Right atrium auricular region (tissue), 2 donors: ENCODE results near the gene ACSM2B. TPM values are rescaled to one million over a fixed set of nuclear protein-coding genes. Genes with fewer than 3 reads are reported as not detected.
"Not testable (repeated sequence)": the region's sequence is repeated elsewhere in the genome, so short reads cannot be mapped to it uniquely, and the experiment has no call there.

Experiments used
- DNase-seq: peaks from one replicate; pipeline ENCODE4 v3.0.0-alpha.2; 2019; ENCODE audit warnings: low spot score
- H3K27ac ChIP-seq, 2 donors: fragments of 200-600 bp; sonication (generic); 1 replicate in 1 of 2; 2 replicates in 1 of 2; pipeline ENCODE4 v1.5.1; 2016 to 2019
- H3K27me3 ChIP-seq, 2 donors: fragments of 200-600 bp; sonication (generic); one replicate each; pipeline versions ENCODE4 v1.5.1 to v1.6.0; 2017 to 2019
- H3K36me3 ChIP-seq: fragments of 200-600 bp; sonication (generic); one replicate; pipeline ENCODE4 v1.5.1; 2016
- H3K4me1 ChIP-seq, 2 donors: fragments of 200-600 bp; sonication (generic); one replicate each; pipeline versions ENCODE4 v1.5.1 to v1.6.0; 2017 to 2019
- H3K4me3 ChIP-seq, 2 donors: fragments of 200-600 bp; sonication (generic); 1 replicate in 1 of 2; 2 replicates in 1 of 2; pipeline ENCODE4 v1.5.1; 2017 to 2019; ENCODE audit warnings: mild to moderate bottlenecking in 1 of 2, moderate library complexity in 1 of 2
- H3K9me3 ChIP-seq, 2 donors: fragments of 200-600 bp; sonication (generic); one replicate each; pipeline ENCODE4 v1.5.1; 2019
- total RNA-seq, 2 donors: library from RNA; depleted of rRNA; stranded (reverse); fragments of >200 nt; gene quantifications; one replicate each; pipeline ENCODE4 v1.1.0, GENCODE V29; 2016
- TF ChIP-seq, protein P1 (sequence below), 2 donors: fragments of 200-600 bp; sonication (generic); IDR thresholded peaks; one replicate each; pipeline ENCODE4 v1.5.1; 2019; ENCODE audit warnings: antibody characterized with exemption in 2 of 2

ACSM2B gene
- total RNA-seq, 2 donors from 2014 or later, result not detected

- H3K27ac ChIP-seq, result no peak overlapping the region
Observed at GRCh38 chr16:20517149-20517548, 59.0 kb downstream of the ACSM2B start.

DNA sequence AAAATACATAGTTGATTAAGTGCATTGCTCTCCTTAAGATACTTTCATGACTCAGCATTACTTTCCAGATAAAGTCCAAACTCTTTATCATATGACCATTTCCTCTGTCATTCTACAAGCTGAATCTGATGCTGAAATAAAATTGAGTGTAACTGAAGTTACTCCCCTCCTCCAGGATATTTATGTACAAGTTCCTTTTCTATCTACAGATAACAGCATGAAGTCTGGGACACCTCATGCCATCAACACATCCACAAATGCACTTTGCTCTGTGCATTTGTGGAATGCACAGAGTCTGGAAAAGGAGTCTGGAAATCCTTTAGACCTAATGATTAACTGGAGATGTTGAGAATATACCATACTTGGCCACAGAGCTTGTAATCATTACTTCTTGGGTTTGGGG, 60.5 kb downstream of the ACSM2B start:
- Histone ChIP-seq H3K4me1 (no peaks in the 10 kb centered on the region), H3K27me3 (no peaks in the 10 kb centered on the region), H3K4me3 (no peak overlapping the region), H3K9me3 (no peaks in the 10 kb centered on the region), H3K27ac (no peak overlapping the region), H3K36me3 (no peaks in the 10 kb centered on the region)
- no peak for DNase-seq
- TF ChIP-seq, protein P1, sequence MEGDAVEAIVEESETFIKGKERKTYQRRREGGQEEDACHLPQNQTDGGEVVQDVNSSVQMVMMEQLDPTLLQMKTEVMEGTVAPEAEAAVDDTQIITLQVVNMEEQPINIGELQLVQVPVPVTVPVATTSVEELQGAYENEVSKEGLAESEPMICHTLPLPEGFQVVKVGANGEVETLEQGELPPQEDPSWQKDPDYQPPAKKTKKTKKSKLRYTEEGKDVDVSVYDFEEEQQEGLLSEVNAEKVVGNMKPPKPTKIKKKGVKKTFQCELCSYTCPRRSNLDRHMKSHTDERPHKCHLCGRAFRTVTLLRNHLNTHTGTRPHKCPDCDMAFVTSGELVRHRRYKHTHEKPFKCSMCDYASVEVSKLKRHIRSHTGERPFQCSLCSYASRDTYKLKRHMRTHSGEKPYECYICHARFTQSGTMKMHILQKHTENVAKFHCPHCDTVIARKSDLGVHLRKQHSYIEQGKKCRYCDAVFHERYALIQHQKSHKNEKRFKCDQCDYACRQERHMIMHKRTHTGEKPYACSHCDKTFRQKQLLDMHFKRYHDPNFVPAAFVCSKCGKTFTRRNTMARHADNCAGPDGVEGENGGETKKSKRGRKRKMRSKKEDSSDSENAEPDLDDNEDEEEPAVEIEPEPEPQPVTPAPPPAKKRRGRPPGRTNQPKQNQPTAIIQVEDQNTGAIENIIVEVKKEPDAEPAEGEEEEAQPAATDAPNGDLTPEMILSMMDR (IDR thresholded peaks at IDR 0.05), result no peak

More at GRCh38 chr16:20517149-20517548, 59.0 kb downstream of the ACSM2B start:
- Histone ChIP-seq H3K4me1 (no peaks in the 10 kb centered on the region), H3K9me3 (no peaks in the 10 kb centered on the region), H3K36me3 (no peaks in the 10 kb centered on the region), H3K4me3 (no peak overlapping the region), H3K27me3 (no peaks in the 10 kb centered on the region)
- TF ChIP-seq, protein P1 (IDR thresholded peaks at IDR 0.05), result no peak
- no peak for DNase-seq

DNA sequence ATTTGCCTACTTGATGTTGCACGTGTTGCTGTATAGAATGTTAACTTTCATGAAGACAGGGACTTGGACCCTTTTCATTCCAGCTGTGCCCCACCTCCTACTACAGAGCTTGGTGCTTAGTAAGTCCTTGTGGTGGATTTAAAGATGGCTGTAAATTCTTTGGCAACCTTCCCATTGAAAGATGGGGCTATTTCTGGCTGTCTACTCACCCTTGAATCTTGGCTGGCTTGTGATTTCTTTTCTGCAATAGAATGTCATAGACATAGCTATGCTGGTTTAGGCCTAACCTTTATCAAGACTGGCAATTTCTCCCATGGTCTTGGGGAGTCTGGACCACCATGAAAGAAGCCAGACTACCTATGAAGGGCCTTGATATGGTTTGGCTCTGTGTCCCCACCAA, 65.8 kb downstream of the ACSM2B start:
- Histone ChIP-seq H3K4me3 (no peak overlapping the region), H3K27ac (no peak overlapping the region), H3K9me3 (peaks cover 0 to 15% of the 10 kb centered on the region in 2 donors), H3K4me1 (no peaks in the 10 kb centered on the region), H3K27me3 (no peaks in the 10 kb centered on the region), H3K36me3 (no peaks in the 10 kb centered on the region)
- TF ChIP-seq, protein P1 (IDR thresholded peaks at IDR 0.05), result no peak
- no peak for DNase-seq

DNA sequence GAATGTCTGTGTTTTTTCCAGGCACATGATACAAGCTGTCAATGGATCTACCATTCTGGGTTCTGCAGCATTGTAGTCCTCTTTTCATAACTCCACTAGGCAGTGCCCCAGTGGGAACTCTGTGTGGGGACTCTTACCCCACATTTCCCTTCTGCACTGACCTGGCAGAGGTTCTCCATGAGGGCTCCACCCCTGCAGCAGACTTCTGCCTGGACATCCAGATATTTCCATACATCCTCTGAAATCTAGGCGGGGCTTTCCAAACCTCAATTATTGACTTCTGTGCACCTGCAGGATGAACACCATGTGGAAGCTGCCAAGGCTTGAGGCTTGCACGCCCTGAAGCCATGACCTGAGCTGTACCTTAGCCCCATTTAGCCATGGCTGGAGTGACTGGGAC, 68.9 kb downstream of the ACSM2B start:
- Histone ChIP-seq H3K27me3 (no peaks in the 10 kb centered on the region), H3K9me3 (peaks cover 0 to 15% of the 10 kb centered on the region in 2 donors), H3K36me3 (no peaks in the 10 kb centered on the region), H3K4me1 (no peaks in the 10 kb centered on the region), H3K4me3 (no peak overlapping the region), H3K27ac (no peak overlapping the region)
- no peak for DNase-seq
- TF ChIP-seq, protein P1 (IDR thresholded peaks at IDR 0.05), result no peak

DNA sequence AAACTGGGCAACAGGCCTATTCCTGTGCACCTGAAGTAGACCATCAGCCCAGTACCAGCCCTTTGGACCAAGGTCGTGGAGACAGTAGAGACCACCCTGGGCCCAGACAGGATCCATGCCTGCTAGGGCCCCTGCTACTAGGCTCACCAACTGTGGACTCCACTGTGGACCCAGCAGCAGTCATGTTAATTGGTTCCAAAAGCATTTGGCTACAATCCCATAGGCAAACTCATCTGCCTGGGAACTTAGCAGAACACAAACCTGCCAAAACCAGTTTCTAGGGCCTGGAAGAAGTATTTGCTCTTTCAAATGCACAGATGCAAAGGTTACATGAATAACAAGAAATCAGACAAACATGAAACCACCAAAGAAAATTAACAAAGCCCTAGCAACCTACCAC, 71.7 kb downstream of the ACSM2B start:
- Histone ChIP-seq H3K27me3 (no peaks in the 10 kb centered on the region), H3K9me3 (peaks cover 0 to 15% of the 10 kb centered on the region in 2 donors), H3K36me3 (no peaks in the 10 kb centered on the region), H3K4me1 (no peaks in the 10 kb centered on the region), H3K27ac (no peak overlapping the region), H3K4me3 (no peak overlapping the region)
- TF ChIP-seq, protein P1 (IDR thresholded peaks at IDR 0.05), result no peak
- no peak for DNase-seq

DNA sequence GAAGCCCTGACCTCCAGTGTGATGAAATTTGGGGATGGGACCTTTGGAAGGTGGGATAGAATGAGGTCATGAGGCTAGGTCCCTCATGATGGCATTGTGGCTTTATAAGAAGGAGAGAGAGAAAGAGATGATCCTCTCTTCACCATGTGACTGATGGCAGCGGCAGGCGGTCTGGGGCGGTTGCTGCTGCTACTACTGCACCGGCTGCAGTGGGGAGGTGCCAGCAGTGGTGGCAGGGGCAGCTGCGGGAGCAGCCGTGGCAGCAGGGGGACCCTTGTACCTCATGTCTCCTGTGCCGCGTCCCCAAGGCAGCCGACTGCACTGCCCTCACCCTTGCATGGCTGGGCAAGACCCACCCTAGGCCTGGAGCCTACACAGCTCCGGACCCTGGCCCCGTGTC, 84.7 kb downstream of the ACSM2B start:
- not testable (repeated sequence) for H3K9me3 ChIP-seq, H3K4me1 ChIP-seq, H3K36me3 ChIP-seq, H3K4me3 ChIP-seq, H3K27ac ChIP-seq, H3K27me3 ChIP-seq, DNase-seq

GRCh38 chr16:20490994-20491393, 85.2 kb downstream of the ACSM2B start:
- not testable (repeated sequence) for H3K4me3 ChIP-seq

More at GRCh38 chr16:20490994-20491393, 85.2 kb downstream of the ACSM2B start:
- H3K9me3 ChIP-seq, H3K4me1 ChIP-seq, H3K27me3 ChIP-seq, DNase-seq, H3K27ac ChIP-seq, H3K36me3 ChIP-seq: not testable (repeated sequence)
